IMR-90 (cell line): ENCODE measurements around the gene NCAPD3. TPM values are rescaled to one million over a fixed set of nuclear protein-coding genes. Genes with fewer than 3 reads are reported as not detected.

ENCODE experiments used
- ATAC-seq: fragments of 200-7000 bp; cut with Tn5 transposase; 2 replicates; pipeline ENCODE4 v1.9.1; 2020; ENCODE audit warnings: low read depth, mild to moderate bottlenecking, moderate library complexity
- BruUV-seq: library from RNA; stranded (reverse); fragments of 400-500 nt; replicated peaks from 2 replicates; lab custom pipeline; 2021; lab: Mats Ljungman, UMichigan
- CTCF ChIA-PET: fragments of 300-600 bp; formaldehyde crosslinking; extraction: SDS; loops from one replicate; lab custom pipeline; 2021; ENCODE audit warnings: antibody characterized with exemption; lab: Yijun Ruan, JAX
- POLR2A ChIA-PET: fragments of 300-600 bp; sonication (Branson Sonifier 250); formaldehyde crosslinking; loops from one replicate; lab custom pipeline; 2022; ENCODE audit warnings: antibody characterized with exemption; ENCODE audit not compliant: unreplicated experiment; lab: Charles Lee
- DNase-seq: peaks from one replicate; pipeline ENCODE4 v3.0.0; 2013
- H2AFZ ChIP-seq: replicated peaks from 2 replicates; pipeline ENCODE3; 2013; ENCODE audit warnings: low read length, mild to moderate bottlenecking; ENCODE audit not compliant: poor library complexity
- H2AK5ac ChIP-seq: 2 replicates; pipeline ENCODE4 v1.6.1; 2013; ENCODE audit warnings: low read depth, low read length, inconsistent platforms
- H2AK9ac ChIP-seq: replicated peaks from 2 replicates; pipeline ENCODE3; 2013; ENCODE audit warnings: mild to moderate bottlenecking, low read depth, low read length, moderate library complexity; ENCODE audit not compliant: poor library complexity
- H2BK120ac ChIP-seq: 2 replicates; pipeline ENCODE4 v1.6.1; 2013; ENCODE audit warnings: low read depth, low read length, inconsistent platforms
- H2BK15ac ChIP-seq: 3 replicates; pipeline ENCODE4 v1.6.1; 2013; ENCODE audit warnings: low read depth, low read length, inconsistent platforms
- H2BK20ac ChIP-seq: 2 replicates; pipeline ENCODE4 v1.6.1; 2013; ENCODE audit warnings: low read depth, mild to moderate bottlenecking, inconsistent platforms, low read length, moderate library complexity
- H2BK5ac ChIP-seq: 2 replicates; pipeline ENCODE4 v1.6.1; 2013; ENCODE audit warnings: mild to moderate bottlenecking, low read depth, low read length, inconsistent platforms; ENCODE audit not compliant: poor library complexity, severe bottlenecking
- H3K14ac ChIP-seq: replicated peaks from 2 replicates; pipeline ENCODE4 v1.6.1; 2013; ENCODE audit warnings: low read depth, low read length, inconsistent platforms
- H3K18ac ChIP-seq: 2 replicates; pipeline ENCODE4 v1.6.1; 2013; ENCODE audit warnings: low read depth, low read length, control low read depth
- H3K23ac ChIP-seq: 2 replicates; pipeline ENCODE4 v1.6.1; 2013; ENCODE audit warnings: low read depth, low read length, inconsistent platforms
- H3K27ac ChIP-seq: 2 replicates; pipeline ENCODE4 v1.5.1; 2013; ENCODE audit warnings: mild to moderate bottlenecking, control low read depth, low read length; ENCODE audit not compliant: insufficient read depth
- H3K27me3 ChIP-seq: 2 replicates; pipeline ENCODE4 v1.6.1; 2013; ENCODE audit warnings: low read length; ENCODE audit not compliant: control insufficient read depth, insufficient read depth
- H3K36me3 ChIP-seq: 2 replicates; pipeline ENCODE4 v1.6.1; 2013; ENCODE audit warnings: low read length, mixed read lengths; ENCODE audit not compliant: control insufficient read depth, insufficient read depth
- H3K4ac ChIP-seq: 2 replicates; pipeline ENCODE4 v1.6.1; 2013; ENCODE audit warnings: low read depth, low read length, inconsistent platforms
- H3K4me1 ChIP-seq: 2 replicates; pipeline ENCODE4 v1.6.1; 2013; ENCODE audit warnings: low read length, mixed read lengths; ENCODE audit not compliant: control insufficient read depth, insufficient read depth
- H3K4me2 ChIP-seq: 2 replicates; pipeline ENCODE4 v1.6.1; 2013; ENCODE audit warnings: low read depth, mild to moderate bottlenecking, control low read depth, low read length, moderate library complexity
- H3K4me3 ChIP-seq: 2 replicates; pipeline ENCODE4 v1.5.1; 2013; ENCODE audit warnings: low read depth, mild to moderate bottlenecking, control low read depth, low read length, moderate library complexity; ENCODE audit not compliant: insufficient read depth
- H3K56ac ChIP-seq: 2 replicates; pipeline ENCODE4 v1.6.1; 2013; ENCODE audit warnings: low read length, inconsistent platforms; ENCODE audit not compliant: insufficient read depth; ENCODE audit errors: extremely low read depth
- H3K79me1 ChIP-seq, 2 experiments: 2 replicates each; pipeline ENCODE4 v1.6.1; 2013; ENCODE audit warnings: low read length in 2 of 2, inconsistent platforms in 1 of 2, low read depth in 1 of 2
- H3K9ac ChIP-seq: 2 replicates; pipeline ENCODE4 v1.6.1; 2013; ENCODE audit warnings: low read depth, low read length, control low read depth
- H3K9me1 ChIP-seq: 2 replicates; pipeline ENCODE4 v1.6.1; 2013; ENCODE audit warnings: low read length, inconsistent platforms; ENCODE audit not compliant: insufficient read depth
- H3K9me3 ChIP-seq: 2 replicates; pipeline ENCODE4 v1.6.1; 2013; ENCODE audit warnings: low read length; ENCODE audit not compliant: control insufficient read depth, insufficient read depth
- H4K20me1 ChIP-seq: 2 replicates; pipeline ENCODE4 v1.6.1; 2013; ENCODE audit warnings: low read length, inconsistent platforms; ENCODE audit not compliant: insufficient read depth
- H4K5ac ChIP-seq: 2 replicates; pipeline ENCODE4 v1.6.1; 2013; ENCODE audit warnings: mild to moderate bottlenecking, low read depth, low read length, control low read depth
- H4K8ac ChIP-seq, 2 experiments: 2 replicates each; pipeline ENCODE4 v1.6.1; 2013; ENCODE audit warnings: low read depth in 2 of 2, low read length in 2 of 2, control low read depth in 1 of 2, inconsistent platforms in 1 of 2
- H4K91ac ChIP-seq: 2 replicates; pipeline ENCODE4 v1.6.1; 2013; ENCODE audit warnings: low read depth, low read length, inconsistent platforms; ENCODE audit not compliant: insufficient read depth
- BHLHE40 ChIP-seq: fragments of 150-350 bp; IDR thresholded peaks from 2 replicates; pipeline ENCODE4 v1.6.1; 2016; ENCODE audit warnings: mild to moderate bottlenecking, low read depth, low read length
- FOS ChIP-seq: fragments of 150-350 bp; IDR thresholded peaks from 2 replicates; pipeline ENCODE4 v1.6.1; 2016; ENCODE audit warnings: low read depth, low read length
- MAZ ChIP-seq: IDR thresholded peaks from 2 replicates; pipeline ENCODE4 v1.6.1; 2012; ENCODE audit warnings: low read depth, mild to moderate bottlenecking, low read length, improper control_type of control experiment, moderate library complexity, borderline replicate concordance
- POLR2A ChIP-seq: IDR thresholded peaks from 2 replicates; pipeline ENCODE4 v1.6.1; 2012; ENCODE audit warnings: mild to moderate bottlenecking, low read depth, low read length
- RAD21 ChIP-seq: IDR thresholded peaks from 2 replicates; pipeline ENCODE4 v1.6.1; 2012; ENCODE audit warnings: low read length, improper control_type of control experiment
- RCOR1 ChIP-seq: IDR thresholded peaks from 2 replicates; pipeline ENCODE4 v1.6.1; 2012; ENCODE audit warnings: mild to moderate bottlenecking, low read length, improper control_type of control experiment; ENCODE audit not compliant: insufficient replicate concordance
- SMC3 ChIP-seq: fragments of 150-350 bp; IDR thresholded peaks from 2 replicates; pipeline ENCODE4 v1.6.1; 2016; ENCODE audit warnings: low read depth, mild to moderate bottlenecking, antibody characterized with exemption, low read length, moderate library complexity
- dilution Hi-C: fragments of 300-500 bp; cut with HindIII; formaldehyde crosslinking; loops from one replicate; pipeline ENCODE4 v1.14.3; 2018; ENCODE audit warnings: low sequenced_read_pairs; ENCODE audit not compliant: unreplicated experiment
- in situ Hi-C: fragments of 300-500 bp; cut with MboI; formaldehyde crosslinking; loops from 3 replicates; pipeline ENCODE4 v1.14.3; 2019; ENCODE audit warnings: low sequenced_read_pairs, inconsistent platforms, mixed read lengths
- intact Hi-C: fragments of 100-400 bp; cut with micrococcal nuclease; formaldehyde crosslinking; loops from 2 replicates; pipeline ENCODE4 v1.10.0; 2022
- polyA plus RNA-seq, 3 experiments: library from polyadenylated mRNA; depleted of rRNA; stranded (reverse); fragments of >200 nt; gene quantifications; 2 replicates each; pipeline ENCODE4 v1.2.3, GENCODE V29; 2012; ENCODE audit warnings: low replicate concordance in 1 of 3
- total RNA-seq: library from RNA; depleted of rRNA; stranded (reverse); fragments of >200 nt; gene quantifications from 2 replicates; pipeline ENCODE4 v1.2.3, GENCODE V29; 2012
- TF ChIP-seq, protein P1 (sequence below): fragments of 150-350 bp; IDR thresholded peaks from 2 replicates; pipeline ENCODE4 v1.6.1; 2017; ENCODE audit warnings: mild to moderate bottlenecking, antibody characterized with exemption, low read length, low read depth
- TF ChIP-seq, protein P2 (sequence below): conservative IDR thresholded peaks from 2 replicates; pipeline ENCODE4 v1.5.1; 2012; ENCODE audit warnings: mild to moderate bottlenecking, low read depth, low read length, improper control_type of control experiment
- TF ChIP-seq, protein P3 (sequence below): fragments of 150-350 bp; IDR thresholded peaks from 2 replicates; pipeline ENCODE4 v1.6.1; 2016; ENCODE audit warnings: low read depth, mild to moderate bottlenecking, low read length, moderate library complexity, borderline replicate concordance

The NCAPD3 gene
- total and polyA plus RNA-seq, 2 of the 4 experiments (the other 2 are of a cell fraction), result 18.0 to 19.2 TPM

DNA sequence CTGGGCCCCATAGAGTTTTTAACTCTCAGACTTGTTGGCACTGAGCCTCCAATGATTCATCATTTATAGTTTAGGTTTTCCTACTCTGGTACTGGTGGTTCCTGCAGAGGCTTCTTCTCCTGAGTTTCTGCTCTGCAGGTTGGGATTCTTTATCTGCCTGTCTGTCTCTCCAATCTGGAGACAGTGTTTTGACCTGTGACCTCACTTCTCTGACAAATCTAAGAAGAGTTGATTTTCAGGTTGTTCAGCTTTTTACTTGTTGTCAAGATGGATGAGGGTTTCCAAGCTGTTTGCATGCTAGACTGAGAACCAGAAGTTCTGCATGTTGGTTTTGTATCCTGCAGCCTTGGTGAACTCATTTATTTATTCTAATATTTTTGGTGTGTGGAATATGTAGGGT, 91.0 kb downstream of the NCAPD3 start:
- Histone ChIP-seq H3K36me3 (no peaks in the 10 kb centered on the region), H3K27ac (no peak overlapping the region), H4K5ac (no peak overlapping the region), H4K20me1 (no peaks in the 10 kb centered on the region), H3K14ac (no peak overlapping the region), H3K56ac (no peak overlapping the region), H3K9me1 (no peaks in the 10 kb centered on the region; the same call in 1 of the 2 replicates), H4K91ac (no peak overlapping the region), H3K4ac (no peak overlapping the region), H3K79me1 (peaks cover 3 to 21% of the 10 kb centered on the region in 2 experiments; a peak in 2 of 4 replicates), H2BK15ac (no peak overlapping the region), H3K4me1 (peaks cover 2% of the 10 kb centered on the region; the same call in 1 of the 2 replicates), H3K23ac (no peak overlapping the region), H2AK5ac (no peak overlapping the region), H3K4me2 (no peak overlapping the region), H2BK5ac (no peak overlapping the region), H3K4me3 (no peak overlapping the region), H3K9ac (no peak overlapping the region), H2BK120ac (no peak overlapping the region), H3K18ac (no peak overlapping the region), H2AFZ (no peak overlapping the region), H2AK9ac (no peak overlapping the region), H3K9me3 (peaks cover 2% of the 10 kb centered on the region; the same call in 1 of the 2 replicates), H4K8ac (no peak overlapping the region), H2BK20ac (no peak overlapping the region), H3K27me3 (no peaks in the 10 kb centered on the region)
- intact Hi-C loops (no loop called here), in situ Hi-C loops (no loop called here), dilution Hi-C loops (no loop called here)
- BruUV-seq, result no TSS peak
- DNase-seq (peak; percentile 23), ATAC-seq (0 out of 2 replicates have a peak, but pooled peaks have one; percentile 40)
- ChIA-PET CTCF (interaction anchor here (1.9 kb wide), 1 partner anchor 82 kb away, joined by 6 read pairs; no protein-coding TSS in a partner anchor), POLR2A (interaction anchor here (0.6 kb wide), 1 partner anchor 58 kb away, joined by 3 read pairs; no protein-coding TSS in a partner anchor)
- no peak for TF ChIP-seq RCOR1
- TF ChIP-seq POLR2A, result no peak
- TF ChIP-seq SMC3, result no peak
- no peak for TF ChIP-seq FOS
- TF ChIP-seq, protein P1, sequence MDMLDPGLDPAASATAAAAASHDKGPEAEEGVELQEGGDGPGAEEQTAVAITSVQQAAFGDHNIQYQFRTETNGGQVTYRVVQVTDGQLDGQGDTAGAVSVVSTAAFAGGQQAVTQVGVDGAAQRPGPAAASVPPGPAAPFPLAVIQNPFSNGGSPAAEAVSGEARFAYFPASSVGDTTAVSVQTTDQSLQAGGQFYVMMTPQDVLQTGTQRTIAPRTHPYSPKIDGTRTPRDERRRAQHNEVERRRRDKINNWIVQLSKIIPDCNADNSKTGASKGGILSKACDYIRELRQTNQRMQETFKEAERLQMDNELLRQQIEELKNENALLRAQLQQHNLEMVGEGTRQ, result no peak
- TF ChIP-seq, protein P2, sequence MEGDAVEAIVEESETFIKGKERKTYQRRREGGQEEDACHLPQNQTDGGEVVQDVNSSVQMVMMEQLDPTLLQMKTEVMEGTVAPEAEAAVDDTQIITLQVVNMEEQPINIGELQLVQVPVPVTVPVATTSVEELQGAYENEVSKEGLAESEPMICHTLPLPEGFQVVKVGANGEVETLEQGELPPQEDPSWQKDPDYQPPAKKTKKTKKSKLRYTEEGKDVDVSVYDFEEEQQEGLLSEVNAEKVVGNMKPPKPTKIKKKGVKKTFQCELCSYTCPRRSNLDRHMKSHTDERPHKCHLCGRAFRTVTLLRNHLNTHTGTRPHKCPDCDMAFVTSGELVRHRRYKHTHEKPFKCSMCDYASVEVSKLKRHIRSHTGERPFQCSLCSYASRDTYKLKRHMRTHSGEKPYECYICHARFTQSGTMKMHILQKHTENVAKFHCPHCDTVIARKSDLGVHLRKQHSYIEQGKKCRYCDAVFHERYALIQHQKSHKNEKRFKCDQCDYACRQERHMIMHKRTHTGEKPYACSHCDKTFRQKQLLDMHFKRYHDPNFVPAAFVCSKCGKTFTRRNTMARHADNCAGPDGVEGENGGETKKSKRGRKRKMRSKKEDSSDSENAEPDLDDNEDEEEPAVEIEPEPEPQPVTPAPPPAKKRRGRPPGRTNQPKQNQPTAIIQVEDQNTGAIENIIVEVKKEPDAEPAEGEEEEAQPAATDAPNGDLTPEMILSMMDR, result no peak
- TF ChIP-seq MAZ, result no peak
- no peak for TF ChIP-seq RAD21
- TF ChIP-seq BHLHE40, result no peak
- TF ChIP-seq, protein P3, sequence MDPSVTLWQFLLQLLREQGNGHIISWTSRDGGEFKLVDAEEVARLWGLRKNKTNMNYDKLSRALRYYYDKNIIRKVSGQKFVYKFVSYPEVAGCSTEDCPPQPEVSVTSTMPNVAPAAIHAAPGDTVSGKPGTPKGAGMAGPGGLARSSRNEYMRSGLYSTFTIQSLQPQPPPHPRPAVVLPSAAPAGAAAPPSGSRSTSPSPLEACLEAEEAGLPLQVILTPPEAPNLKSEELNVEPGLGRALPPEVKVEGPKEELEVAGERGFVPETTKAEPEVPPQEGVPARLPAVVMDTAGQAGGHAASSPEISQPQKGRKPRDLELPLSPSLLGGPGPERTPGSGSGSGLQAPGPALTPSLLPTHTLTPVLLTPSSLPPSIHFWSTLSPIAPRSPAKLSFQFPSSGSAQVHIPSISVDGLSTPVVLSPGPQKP, result no peak
